ENCODE results near the gene MYLK.

The MYLK gene

GRCh38 chr3:123837858-123838257, 46.3 kb downstream of the MYLK start:
- no peak for DNase-seq (ENCODE audit: low read depth, low spot score)
- H3K4me3 ChIP-seq (ENCODE audit: low read length), result no peak overlapping the region

DNA sequence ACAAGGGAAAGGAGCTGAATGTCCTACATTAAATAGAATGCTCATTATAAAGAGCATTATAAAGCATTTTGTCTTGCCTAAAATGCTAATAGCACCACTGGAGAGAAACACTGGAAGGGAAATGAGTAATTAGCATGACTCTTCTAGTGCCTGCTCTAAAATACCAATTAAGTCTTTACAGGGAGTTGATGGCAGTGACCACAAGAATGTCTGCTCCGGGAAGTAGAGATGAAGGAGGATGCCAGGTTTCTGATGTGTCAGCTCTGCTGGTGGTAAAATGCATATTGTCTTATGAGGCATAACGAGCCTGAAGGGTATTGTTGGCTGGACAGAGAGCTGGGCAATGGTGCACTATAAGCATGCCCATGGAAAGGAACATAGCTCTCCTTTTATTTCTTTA, 49.5 kb downstream of the MYLK start:
- DNase-seq (ENCODE audit: low read depth, low spot score), result no peak
- H3K4me3 ChIP-seq (ENCODE audit: low read length), result no peak overlapping the region

- no peak for DNase-seq (ENCODE audit: low read depth, low spot score)
These were observed 50.7 kb downstream of the MYLK start for GRCh38 chr3:123833398-123833785.

GRCh38 chr3:123832692-123833397, 51.3 kb downstream of the MYLK start:
- no peak for DNase-seq (ENCODE audit: low read depth, low spot score)

More at GRCh38 chr3:123833398-123833785, 50.7 kb downstream of the MYLK start:
- no peak overlapping the region for H3K4me3 ChIP-seq (ENCODE audit: low read length)

GRCh38 chr3:123831420-123831819, 52.7 kb downstream of the MYLK start:
- no peak for DNase-seq (ENCODE audit: low read depth, low spot score)
- H3K4me3 ChIP-seq (ENCODE audit: low read length), result no peak overlapping the region

More at GRCh38 chr3:123832692-123833397, 51.3 kb downstream of the MYLK start:
- no peak overlapping the region for H3K4me3 ChIP-seq (ENCODE audit: low read length)

DNA sequence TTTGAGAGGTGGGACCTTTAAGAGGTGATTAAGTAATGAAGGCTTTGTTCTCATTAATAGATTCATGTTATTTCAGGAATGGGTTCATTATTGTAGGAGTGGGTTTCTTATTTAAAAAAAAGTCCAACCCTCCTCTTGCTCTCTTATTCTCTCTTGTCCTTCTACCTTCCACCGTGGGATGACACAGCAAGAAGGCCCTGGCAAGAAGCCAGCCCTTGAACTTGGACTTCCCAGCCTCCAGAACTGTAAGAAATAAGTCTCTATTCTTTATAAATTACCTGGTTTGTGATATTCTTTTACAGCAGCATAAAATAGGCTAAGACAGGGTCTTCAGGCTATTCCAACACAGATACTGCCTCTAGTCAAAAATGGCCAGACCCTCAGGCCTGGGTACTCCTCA, 62.2 kb downstream of the MYLK start:
- no peak for DNase-seq (ENCODE audit: low read depth, low spot score)
- no peak overlapping the region for H3K4me3 ChIP-seq (ENCODE audit: low read length)

GRCh38 chr3:123819949-123820348, 64.2 kb downstream of the MYLK start:
- DNase-seq (ENCODE audit: low read depth, low spot score), result no peak
- no peak overlapping the region for H3K4me3 ChIP-seq (ENCODE audit: low read length)

GRCh38 chr3:123818921-123819429, 65.2 kb downstream of the MYLK start:
- H3K4me3 ChIP-seq (ENCODE audit: low read length), result no peak overlapping the region
- no peak for DNase-seq (ENCODE audit: low read depth, low spot score)

GRCh38 chr3:123818324-123818920, 65.7 kb downstream of the MYLK start:
- peak; percentile 11 for DNase-seq (ENCODE audit: low read depth, low spot score)
- no peak overlapping the region for H3K4me3 ChIP-seq (ENCODE audit: low read length)

DNA sequence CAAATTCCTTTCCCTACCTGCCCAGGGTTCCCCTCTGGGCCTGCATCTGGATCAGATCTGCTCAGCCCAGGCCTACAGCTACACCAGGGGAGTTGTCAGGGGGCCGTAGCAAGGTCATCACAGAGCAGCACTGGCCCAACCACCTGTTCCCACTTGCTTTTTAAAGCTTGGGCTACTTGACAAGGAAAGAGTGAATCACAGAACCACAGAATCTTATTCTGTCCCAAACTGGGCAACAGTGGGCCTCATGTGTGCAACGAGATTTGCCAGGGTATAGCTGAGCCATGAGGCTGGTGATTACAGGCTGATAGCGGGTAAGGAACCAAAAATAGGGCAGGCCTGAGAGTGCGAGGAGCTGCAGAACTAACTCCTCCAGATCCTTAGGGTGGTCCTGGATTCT, 66.7 kb downstream of the MYLK start:
- no peak overlapping the region for H3K4me3 ChIP-seq (ENCODE audit: low read length)
- DNase-seq (ENCODE audit: low read depth, low spot score), result no peak

GRCh38 chr3:123816673-123817207, 67.4 kb downstream of the MYLK start:
- H3K4me3 ChIP-seq (ENCODE audit: low read length), result no peak overlapping the region
- DNase-seq (ENCODE audit: low read depth, low spot score), result no peak

- DNase-seq (ENCODE audit: low read depth, low spot score), result no peak
- H3K4me3 ChIP-seq (ENCODE audit: low read length), result no peak overlapping the region
These were observed 68.2 kb downstream of the MYLK start for GRCh38 chr3:123815981-123816380.

DNA sequence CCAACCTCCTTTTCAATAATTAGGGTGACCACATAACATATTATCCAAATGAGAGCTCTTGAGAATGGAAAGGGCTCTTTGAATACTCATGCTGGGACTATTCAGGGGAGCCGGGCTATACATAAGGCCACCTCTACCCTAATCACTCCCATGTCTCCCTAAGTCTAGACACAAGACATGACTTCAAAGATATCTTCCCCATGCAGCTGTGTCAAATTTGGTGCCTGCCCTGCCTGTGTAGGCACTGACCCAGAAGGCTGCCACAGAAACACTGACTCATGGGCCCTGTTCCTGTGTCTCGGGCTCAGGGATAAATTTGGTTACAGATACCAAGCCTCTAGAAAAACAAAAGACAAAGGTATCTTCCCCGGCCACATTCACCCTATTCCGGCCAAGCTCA, 70.3 kb downstream of the MYLK start:
- DNase-seq (ENCODE audit: low read depth, low spot score), result no peak
- H3K4me3 ChIP-seq (ENCODE audit: low read length), result no peak overlapping the region

DNA sequence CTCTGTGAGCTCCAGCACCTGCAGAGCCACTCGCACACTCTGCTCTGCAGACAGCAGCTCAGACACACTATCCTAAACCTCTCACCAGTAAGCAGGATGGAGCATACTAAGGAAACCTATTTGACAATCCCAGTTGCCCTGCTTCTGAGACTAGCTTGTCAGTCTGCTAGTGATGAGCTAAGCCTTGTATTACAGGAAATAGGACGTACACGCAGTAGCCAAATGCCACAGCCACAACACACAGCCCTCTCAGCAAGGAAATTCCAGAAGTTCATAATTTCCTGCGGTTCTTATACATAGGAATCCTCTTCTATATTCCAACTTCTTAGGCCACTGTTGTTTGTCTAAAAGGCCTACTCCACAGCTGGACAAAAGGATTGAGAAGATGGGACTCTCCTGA, 74.5 kb downstream of the MYLK start:
- H3K4me3 ChIP-seq (ENCODE audit: low read length), result no peak overlapping the region
- no peak for DNase-seq (ENCODE audit: low read depth, low spot score)

DNA sequence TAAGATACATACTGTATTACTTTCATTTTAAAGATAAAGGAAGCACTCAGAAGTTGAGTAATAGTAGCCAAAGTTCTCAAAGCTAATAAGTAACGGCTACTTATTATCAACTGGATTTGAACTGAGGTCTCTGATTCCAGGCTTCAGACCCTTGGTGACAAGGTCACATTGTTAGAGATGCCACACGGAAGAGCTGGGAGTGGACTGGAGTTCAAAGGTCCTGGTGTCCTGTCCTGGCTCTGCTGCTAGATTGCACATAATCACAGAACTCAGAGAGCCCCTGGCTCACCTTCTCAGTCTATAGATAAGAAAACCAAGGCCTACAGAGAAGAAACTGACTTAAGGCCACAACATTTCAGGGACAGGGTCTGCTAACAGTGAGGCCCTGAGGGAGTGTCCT, 75.3 kb downstream of the MYLK start:
- no peak overlapping the region for H3K4me3 ChIP-seq (ENCODE audit: low read length)
- DNase-seq (ENCODE audit: low read depth, low spot score), result no peak

GRCh38 chr3:123807820-123808219, 76.3 kb downstream of the MYLK start:
- H3K4me3 ChIP-seq (ENCODE audit: low read length), result no peak overlapping the region
- DNase-seq (ENCODE audit: low read depth, low spot score), result no peak

GRCh38 chr3:123805504-123805903, 78.6 kb downstream of the MYLK start:
- H3K4me3 ChIP-seq (ENCODE audit: low read length), result no peak overlapping the region
- no peak for DNase-seq (ENCODE audit: low read depth, low spot score)

- no peak for DNase-seq (ENCODE audit: low read depth, low spot score)
These were observed 79.0 kb downstream of the MYLK start for GRCh38 chr3:123805101-123805500.

DNA sequence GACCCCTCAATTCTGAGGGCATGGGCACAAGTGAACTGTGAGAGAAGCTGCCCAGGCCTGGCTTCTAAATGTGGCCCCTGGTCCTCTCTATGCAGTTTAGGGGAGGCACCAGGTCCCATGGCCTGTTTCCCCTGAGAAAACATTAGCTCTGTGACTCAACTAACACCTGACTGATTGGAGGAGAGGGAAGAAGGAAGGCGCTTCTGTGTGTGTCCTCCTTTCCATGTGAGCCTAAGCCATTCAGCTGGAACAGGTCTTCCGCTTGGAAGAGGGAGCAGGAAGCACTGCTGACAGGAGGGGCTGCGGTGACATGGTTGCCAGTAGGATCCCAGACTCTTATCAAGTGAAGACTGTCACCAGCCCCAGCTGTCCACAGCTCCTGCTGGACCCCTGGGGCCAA, 79.5 kb downstream of the MYLK start:
- H3K4me3 ChIP-seq (ENCODE audit: low read length), result no peak overlapping the region

More at GRCh38 chr3:123805101-123805500, 79.0 kb downstream of the MYLK start:
- no peak overlapping the region for H3K4me3 ChIP-seq (ENCODE audit: low read length)

GRCh38 chr3:123803521-123803920, 80.6 kb downstream of the MYLK start:
- H3K4me3 ChIP-seq (ENCODE audit: low read length), result no peak overlapping the region
- DNase-seq (ENCODE audit: low read depth, low spot score), result no peak

More for the DNA sequence above, 79.5 kb downstream of the MYLK start:
- no peak for DNase-seq (ENCODE audit: low read depth, low spot score)
